Heart right ventricle (tissue), 16 donors: ENCODE results near the gene MATCAP1. TPM values are rescaled to one million over a fixed set of nuclear protein-coding genes. Genes with fewer than 3 reads are reported as not detected.

Experiments
- ATAC-seq, 8 donors: fragments of 200-7000 bp; cut with Tn5 transposase; one replicate each; pipeline ENCODE4 v1.9.1; 2020; ENCODE audit warnings: mild to moderate bottlenecking in 8 of 8, moderate library complexity in 8 of 8, moderate number of reproducible peaks in 1 of 8
- DNase-seq, 2 donors: peaks; one replicate each; pipeline ENCODE4 v3.0.0-alpha.2; 2020
- H3K27ac ChIP-seq, 10 donors: fragments of 200-600 bp; sonication (generic) in 2 of 10; one replicate each; pipeline versions ENCODE4 v1.5.0 to v1.8.0; 2020 to 2022; ENCODE audit warnings: mild to moderate bottlenecking in 3 of 10
- H3K27me3 ChIP-seq, 7 donors: fragments of 200-600 bp; one replicate each; pipeline ENCODE4 v1.8.0; 2021 to 2022; ENCODE audit warnings: mild to moderate bottlenecking in 2 of 7
- H3K36me3 ChIP-seq, 9 donors: fragments of 200-600 bp; sonication (generic) in 1 of 9; one replicate each; pipeline versions ENCODE4 v1.5.0 to v1.8.0; 2020 to 2022; ENCODE audit warnings: mild to moderate bottlenecking in 2 of 9
- H3K4me1 ChIP-seq, 9 donors: fragments of 200-600 bp; sonication (generic) in 1 of 9; one replicate each; pipeline versions ENCODE4 v1.5.0 to v1.8.0; 2020 to 2022; ENCODE audit warnings: mild to moderate bottlenecking in 4 of 9
- H3K4me3 ChIP-seq, 10 donors: fragments of 200-600 bp; sonication (generic) in 2 of 10; one replicate each; pipeline versions ENCODE4 v1.5.0 to v1.8.0; 2020 to 2022; ENCODE audit warnings: mild to moderate bottlenecking in 7 of 10, moderate library complexity in 2 of 10
- H3K9me3 ChIP-seq, 11 donors: fragments of 200-600 bp in 10 of 11; sonication (generic) in 2 of 11; one replicate each; pipeline versions ENCODE4 v1.5.0 to v1.8.0; 2013 to 2022; ENCODE audit warnings: mild to moderate bottlenecking in 2 of 11, control low read depth in 1 of 11, moderate library complexity in 1 of 11
- WGBS, 2 donors: extraction: QIAGEN DNeasy Blood & Tissue Kit; methylation state at CpG; one replicate each; pipeline ENCODE4 v1.1.7; 2013; ENCODE audit warnings: inconsistent platforms in 1 of 2; 5-methylcytosine and 5-hydroxymethylcytosine counted together
- intact Hi-C, 10 donors: fragments of 100-400 bp; cut with DNase I; formaldehyde crosslinking; loops; one replicate each; pipeline versions ENCODE4 v1.11.1 to v1.14.2; 2022
- polyA plus RNA-seq, 2 donors: library from polyadenylated mRNA; stranded (reverse); fragments of 200-250 nt; gene quantifications; one replicate each; pipeline ENCODE4 v1.2.3, GENCODE V29; 2013
- total RNA-seq, 10 donors: library from RNA; stranded (reverse); fragmentation: NEBNext Ultra II Directional in 3 of 10; extraction: Animal tissue kit (Norgen Biotek cat#: 25700) in 3 of 10; gene quantifications; one replicate each; pipeline versions ENCODE4 v1.2.1 to v1.2.4, GENCODE V29; 2021 to 2023
- TF ChIP-seq, protein P1 (sequence below), 9 donors: fragments of 200-600 bp; sonication (generic) in 2 of 9; IDR thresholded peaks; one replicate each; pipeline versions ENCODE4 v1.5.0 to v1.8.0; 2021 to 2022; ENCODE audit warnings: antibody characterized with exemption in 9 of 9, mild to moderate bottlenecking in 5 of 9, moderate library complexity in 1 of 9
- donor health status: Arrhythmogenic right ventricular cardiomyopathy.
- donor health status: ischemic (EF 13 %, LVEDD 7.1; RV severe dilation, severe dysfunction).
- donor health status: healthy with polysubstance abuse.
- donor health status: DM: no; HTN: yes; CAD: no.
- donor health status: DM: no; HTN: no; CAD: no.
- donor health status: ischemic (EF 25% LVEDD 6.9; RV normal size, moderate dysfunction).
- donor health status: ischemic (EF 25% LVEDD 5.7; RV mildly dilated, moderate dysfunction).
- donor health status: healthy.
- donor health status: DM: yes; HTN: yes; CAD: no.
- donor health status: Ischemic cardiomyopathy.
- donor health status: ischemic (EF 35%, LVEDD 5.7; RV mildly dilated, moderate dysfunction).
- donor health status: nonischemic (EF 11% LVEDD 7.7; RV severe dilation, severe dysfunction).
- donor health status: DM: yes; HTN: yes; CAD: no.
- donor health status: PGD.
- donor health status: ischemic (EF 29% LVEDD 5.4; RV normal size, mild dysfunction).
- donor health status: nonischemic (EF 23%, LVEDD 6.1; RV moderate dilation, normal function).

Gene MATCAP1
- total and polyA plus RNA-seq, 12 donors, result 8.0 to 30.9 (median 13.1) TPM

DNA sequence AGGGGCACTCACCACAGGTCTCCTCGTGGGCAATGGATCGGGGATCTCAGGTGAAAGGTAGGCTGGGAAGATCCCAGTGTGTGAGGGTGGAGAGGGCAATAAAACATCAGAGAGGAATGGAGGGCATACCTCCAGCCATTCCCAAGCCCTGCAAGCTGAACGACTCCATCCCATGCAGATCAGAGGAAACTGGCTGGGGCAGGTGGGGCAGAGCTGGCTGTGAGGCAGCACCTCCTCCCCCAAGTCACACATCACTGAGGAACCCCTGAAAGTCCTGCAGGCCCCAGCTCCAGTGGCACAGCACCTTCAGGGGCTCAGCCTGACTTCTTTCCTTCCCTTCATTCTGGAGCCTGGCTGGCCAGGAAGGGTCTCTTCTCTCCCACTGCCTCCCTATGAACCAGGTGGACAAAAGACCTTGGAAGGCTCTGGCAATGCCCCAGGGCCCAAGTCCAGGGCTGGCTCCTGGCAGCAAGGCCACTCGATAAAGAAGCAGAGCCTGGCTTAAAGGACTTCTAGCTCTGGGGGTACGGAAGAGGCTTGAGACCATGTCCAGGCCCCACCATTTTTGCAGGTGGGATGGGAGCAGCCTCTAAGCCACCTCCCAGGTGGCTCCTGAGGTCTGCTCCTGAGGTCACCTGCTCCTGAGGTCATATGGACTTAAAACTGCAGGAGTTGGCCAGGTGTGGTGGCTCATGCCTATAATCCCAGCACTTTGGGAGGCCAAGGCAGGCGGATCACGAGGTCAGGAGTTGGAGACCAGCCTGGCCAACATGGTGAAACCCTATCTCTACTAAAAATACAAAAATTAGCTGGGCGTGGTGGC, 29.6 kb upstream of the MATCAP1 start:
- Histone ChIP-seq H3K9me3 (no peaks in the 10 kb centered on the region), H3K27ac (no peak overlapping the region), H3K4me3 (no peak overlapping the region), H3K27me3 (no peaks in the 10 kb centered on the region), H3K4me1 (peaks cover 7 to 43% (median 37%) of the 10 kb centered on the region in 9 donors), H3K36me3 (peaks cover 0 to 9% (median 0%) of the 10 kb centered on the region in 9 donors)
- WGBS, 2 donors, result 67 to 75% methylated on average over 8 of the region's 8 CpGs
- TF ChIP-seq, protein P1, sequence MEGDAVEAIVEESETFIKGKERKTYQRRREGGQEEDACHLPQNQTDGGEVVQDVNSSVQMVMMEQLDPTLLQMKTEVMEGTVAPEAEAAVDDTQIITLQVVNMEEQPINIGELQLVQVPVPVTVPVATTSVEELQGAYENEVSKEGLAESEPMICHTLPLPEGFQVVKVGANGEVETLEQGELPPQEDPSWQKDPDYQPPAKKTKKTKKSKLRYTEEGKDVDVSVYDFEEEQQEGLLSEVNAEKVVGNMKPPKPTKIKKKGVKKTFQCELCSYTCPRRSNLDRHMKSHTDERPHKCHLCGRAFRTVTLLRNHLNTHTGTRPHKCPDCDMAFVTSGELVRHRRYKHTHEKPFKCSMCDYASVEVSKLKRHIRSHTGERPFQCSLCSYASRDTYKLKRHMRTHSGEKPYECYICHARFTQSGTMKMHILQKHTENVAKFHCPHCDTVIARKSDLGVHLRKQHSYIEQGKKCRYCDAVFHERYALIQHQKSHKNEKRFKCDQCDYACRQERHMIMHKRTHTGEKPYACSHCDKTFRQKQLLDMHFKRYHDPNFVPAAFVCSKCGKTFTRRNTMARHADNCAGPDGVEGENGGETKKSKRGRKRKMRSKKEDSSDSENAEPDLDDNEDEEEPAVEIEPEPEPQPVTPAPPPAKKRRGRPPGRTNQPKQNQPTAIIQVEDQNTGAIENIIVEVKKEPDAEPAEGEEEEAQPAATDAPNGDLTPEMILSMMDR (IDR thresholded peaks at IDR 0.05), result no peak
- DNase-seq (no peak), ATAC-seq (no peak)
- intact Hi-C loops, result no loop called here

DNA sequence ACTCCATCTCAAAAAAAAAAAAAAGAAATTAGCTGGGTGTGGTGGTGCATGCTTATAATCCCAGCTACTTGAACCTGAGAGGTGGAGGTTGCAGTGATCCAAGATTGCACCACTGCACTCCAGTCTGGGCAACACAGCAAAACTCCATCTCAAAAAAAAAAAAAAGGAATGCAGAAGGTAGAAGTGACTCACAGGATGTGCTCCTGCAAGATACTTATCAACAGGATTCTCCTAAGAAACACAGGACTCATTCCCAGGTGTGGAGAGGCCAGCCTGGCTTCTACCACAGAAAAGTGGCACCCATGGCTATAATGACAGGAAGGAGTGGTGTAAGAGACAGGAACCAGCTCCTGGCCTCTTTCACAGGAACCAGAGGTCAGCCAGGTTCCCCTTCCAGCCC, 29.0 kb upstream of the MATCAP1 start:
- intact Hi-C loops, result no loop called here
- TF ChIP-seq, protein P1 (IDR thresholded peaks at IDR 0.05), result no peak
- no peak overlapping the region for H3K4me3 ChIP-seq
- DNase-seq (no peak), ATAC-seq (no peak)
- no peaks in the 10 kb centered on the region for H3K27me3 ChIP-seq
- H3K36me3 ChIP-seq, result peaks cover 0 to 14% (median 0%) of the 10 kb centered on the region in 9 donors
- H3K27ac ChIP-seq, result no peak overlapping the region
- H3K4me1 ChIP-seq, result peaks cover 7 to 36% (median 31%) of the 10 kb centered on the region in 9 donors
- no peaks in the 10 kb centered on the region for H3K9me3 ChIP-seq

DNA sequence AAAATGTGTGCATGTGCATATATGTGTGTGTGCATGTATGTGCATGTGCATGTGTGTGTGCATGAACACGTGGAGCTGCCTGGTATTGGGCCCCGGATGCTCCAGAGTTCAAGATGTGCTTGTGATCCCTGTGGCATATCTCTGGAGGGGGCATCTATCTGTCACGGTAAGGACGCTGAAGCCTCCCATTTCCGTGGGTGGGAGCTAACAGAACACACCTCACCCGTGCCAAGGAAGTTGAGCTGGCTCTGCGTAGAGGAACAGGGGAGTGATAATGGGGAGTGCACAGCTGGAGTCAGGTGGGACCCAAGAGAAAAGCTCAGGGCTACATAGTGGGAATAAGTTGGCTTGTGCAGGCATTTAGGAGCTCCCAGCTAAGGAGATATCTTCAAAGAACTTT, 27.9 kb upstream of the MATCAP1 start:
- intact Hi-C loops, result no loop called here
- DNase-seq (no peak), ATAC-seq (no peak)
- Histone ChIP-seq H3K4me1 (peaks cover 7 to 26% (median 21%) of the 10 kb centered on the region in 9 donors), H3K27ac (no peak overlapping the region), H3K4me3 (no peak overlapping the region), H3K27me3 (no peaks in the 10 kb centered on the region), H3K36me3 (peaks cover 0 to 23% (median 0%) of the 10 kb centered on the region in 9 donors), H3K9me3 (no peaks in the 10 kb centered on the region)
- WGBS, 2 donors, result 78 to 80% methylated on average over 7 of the region's 7 CpGs
- TF ChIP-seq, protein P1 (IDR thresholded peaks at IDR 0.05), result no peak

GRCh38 chr16:67210069-67210937, 26.5 kb upstream of the MATCAP1 start:
- peak in 1 of 8 donors; percentile 7 for ATAC-seq
- Histone ChIP-seq H3K4me3 (no peak overlapping the region), H3K36me3 (peaks cover 0 to 27% (median 0%) of the 10 kb centered on the region in 9 donors), H3K27ac (no peak overlapping the region), H3K9me3 (no peaks in the 10 kb centered on the region), H3K27me3 (no peaks in the 10 kb centered on the region), H3K4me1 (peaks cover 0 to 13% (median 10%) of the 10 kb centered on the region in 9 donors)
- 89 to 93% methylated on average over 23 to 25 of the region's 25 CpGs for WGBS, 2 donors
- TF ChIP-seq, protein P1 (IDR thresholded peaks at IDR 0.05), result no peak
- DNase-seq, result no peak
- intact Hi-C loops, result no loop called here
